ENCODE measurements around the gene SMG6. TPM values are rescaled to one million over a fixed set of nuclear protein-coding genes. Genes with fewer than 3 reads are reported as not detected.
A peak's percentile ranks its signal among the peaks of the same experiment; 100 is the strongest.

SMG6 gene
- total RNA-seq, 2 donors from 2014 or later = 12.5 to 22.1 TPM

DNA sequence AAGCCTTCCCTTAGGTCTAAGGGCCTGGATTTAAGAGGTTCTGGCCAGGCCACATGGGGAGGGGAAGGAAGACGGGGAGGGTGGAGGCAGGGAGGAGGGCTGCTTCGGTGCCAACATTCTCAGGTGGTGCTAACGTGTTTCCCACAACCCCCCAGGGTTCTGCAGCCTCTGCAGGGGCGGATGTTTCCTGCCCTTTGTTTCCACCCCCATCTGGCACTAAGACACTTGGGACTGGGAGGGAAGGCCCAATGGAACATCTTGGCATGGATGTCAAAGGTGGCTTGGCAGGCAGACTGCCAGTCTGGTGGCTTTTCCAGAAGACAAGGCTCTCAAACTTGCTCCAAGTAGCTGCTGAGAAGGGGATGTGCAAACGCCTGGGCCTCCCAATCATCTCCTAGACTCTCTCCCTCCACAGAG is 236.0 kb downstream of the SMG6 start:
- DNase-seq (no peak), ATAC-seq (no peak)
- Histone ChIP-seq H3K4me3 (no peak overlapping the region), H3K36me3 (replicated peaks in 1 of 2; ENCODE audit: insufficient read depth in 1 of 2, low read depth in 2 of 2) (peaks cover 0 to 4% of the 10 kb centered on the region in 2 donors), H3K27me3 (no peaks in the 10 kb centered on the region), H3K4me1 (peaks cover 13% of the 10 kb centered on the region), H3K9me3 (no peaks in the 10 kb centered on the region), H3K27ac (peak overlapping the region in 2 of 4 donors; percentile 40 to 47)
- 52 to 72% methylated on average over 5 of the region's 5 CpGs for WGBS, 2 donors
- TF ChIP-seq, protein P1, sequence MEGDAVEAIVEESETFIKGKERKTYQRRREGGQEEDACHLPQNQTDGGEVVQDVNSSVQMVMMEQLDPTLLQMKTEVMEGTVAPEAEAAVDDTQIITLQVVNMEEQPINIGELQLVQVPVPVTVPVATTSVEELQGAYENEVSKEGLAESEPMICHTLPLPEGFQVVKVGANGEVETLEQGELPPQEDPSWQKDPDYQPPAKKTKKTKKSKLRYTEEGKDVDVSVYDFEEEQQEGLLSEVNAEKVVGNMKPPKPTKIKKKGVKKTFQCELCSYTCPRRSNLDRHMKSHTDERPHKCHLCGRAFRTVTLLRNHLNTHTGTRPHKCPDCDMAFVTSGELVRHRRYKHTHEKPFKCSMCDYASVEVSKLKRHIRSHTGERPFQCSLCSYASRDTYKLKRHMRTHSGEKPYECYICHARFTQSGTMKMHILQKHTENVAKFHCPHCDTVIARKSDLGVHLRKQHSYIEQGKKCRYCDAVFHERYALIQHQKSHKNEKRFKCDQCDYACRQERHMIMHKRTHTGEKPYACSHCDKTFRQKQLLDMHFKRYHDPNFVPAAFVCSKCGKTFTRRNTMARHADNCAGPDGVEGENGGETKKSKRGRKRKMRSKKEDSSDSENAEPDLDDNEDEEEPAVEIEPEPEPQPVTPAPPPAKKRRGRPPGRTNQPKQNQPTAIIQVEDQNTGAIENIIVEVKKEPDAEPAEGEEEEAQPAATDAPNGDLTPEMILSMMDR (IDR thresholded peaks at IDR 0.05) = no peak
- no peak for TF ChIP-seq POLR2A (IDR thresholded peaks at IDR 0.05)
- intact Hi-C loops (cut with DNase I) = no loop called here

DNA sequence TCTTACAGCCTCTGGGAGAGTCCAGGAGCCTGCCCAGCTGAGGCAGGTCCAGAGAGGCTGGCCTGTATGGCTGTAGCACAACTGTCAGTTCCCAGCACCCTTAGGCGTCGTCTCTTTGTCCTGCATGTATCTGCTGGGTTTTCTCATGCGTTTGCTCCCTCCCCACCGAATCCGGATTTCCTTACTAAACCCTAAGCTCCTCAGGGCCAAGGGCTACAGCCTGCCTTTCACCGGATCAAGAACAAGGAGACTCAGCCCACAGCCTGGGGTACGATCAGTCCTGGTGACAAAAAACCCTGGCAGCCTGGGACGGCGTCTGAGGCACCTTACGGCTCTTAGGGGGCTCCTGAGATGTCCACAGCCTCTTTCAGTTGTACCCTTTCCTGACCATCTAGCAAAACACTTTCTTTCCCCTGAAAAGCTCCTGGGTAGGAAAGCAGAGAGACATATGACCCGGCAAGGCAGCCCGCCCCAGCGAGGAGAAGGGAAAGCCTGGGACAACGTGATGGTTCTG is 236.5 kb downstream of the SMG6 start:
- Histone ChIP-seq H3K9me3 (no peaks in the 10 kb centered on the region), H3K36me3 (replicated peaks in 1 of 2; ENCODE audit: insufficient read depth in 1 of 2, low read depth in 2 of 2) (peaks cover 0 to 4% of the 10 kb centered on the region in 2 donors), H3K27me3 (no peaks in the 10 kb centered on the region), H3K4me1 (peaks cover 13% of the 10 kb centered on the region), H3K4me3 (no peak overlapping the region), H3K27ac (peak overlapping the region in 3 of 4 donors; percentile 17 to 47 (median 30))
- 79 to 84% methylated on average over 12 to 14 of the region's 14 CpGs for WGBS, 2 donors
- TF ChIP-seq, protein P1 (IDR thresholded peaks at IDR 0.05) = no peak
- no peak for TF ChIP-seq POLR2A (IDR thresholded peaks at IDR 0.05)
- ATAC-seq = no peak
- no peak for DNase-seq
- intact Hi-C loops (cut with DNase I) = no loop called here

DNA sequence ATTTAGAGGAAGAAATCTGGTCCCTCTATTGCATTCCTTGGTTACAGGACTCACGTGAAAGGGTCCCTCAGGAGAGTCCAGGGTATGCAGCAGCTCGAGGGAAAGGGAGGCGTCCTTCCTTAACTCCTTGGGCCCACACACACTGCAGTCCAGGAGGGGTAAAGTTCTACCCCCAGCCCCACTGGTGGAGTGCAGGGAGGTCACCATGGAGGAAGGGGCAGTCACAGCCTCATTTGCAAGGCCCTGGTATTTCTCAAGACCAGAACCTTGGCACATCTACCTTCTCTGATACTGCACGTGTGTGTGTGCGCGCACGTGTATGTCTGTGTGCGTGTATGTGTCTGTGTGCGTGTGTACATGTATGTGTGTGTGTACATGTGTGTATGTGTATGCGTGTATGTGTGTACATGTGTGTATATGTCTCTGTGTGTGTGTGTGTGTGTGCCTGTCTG is 237.6 kb downstream of the SMG6 start:
- Histone ChIP-seq H3K4me3 (no peak overlapping the region), H3K4me1 (peaks cover 9% of the 10 kb centered on the region), H3K27ac (peak overlapping the region in 2 of 4 donors; percentile 10 to 47), H3K36me3 (replicated peaks in 1 of 2; ENCODE audit: insufficient read depth in 1 of 2, low read depth in 2 of 2) (peaks cover 0 to 8% of the 10 kb centered on the region in 2 donors), H3K27me3 (no peaks in the 10 kb centered on the region), H3K9me3 (no peaks in the 10 kb centered on the region)
- WGBS, 2 donors = 81 to 83% methylated on average over 8 to 10 of the region's 10 CpGs
- ATAC-seq (no peak), DNase-seq (no peak)
- TF ChIP-seq POLR2A (IDR thresholded peaks at IDR 0.05) = no peak
- intact Hi-C loops (cut with DNase I) = no loop called here

DNA sequence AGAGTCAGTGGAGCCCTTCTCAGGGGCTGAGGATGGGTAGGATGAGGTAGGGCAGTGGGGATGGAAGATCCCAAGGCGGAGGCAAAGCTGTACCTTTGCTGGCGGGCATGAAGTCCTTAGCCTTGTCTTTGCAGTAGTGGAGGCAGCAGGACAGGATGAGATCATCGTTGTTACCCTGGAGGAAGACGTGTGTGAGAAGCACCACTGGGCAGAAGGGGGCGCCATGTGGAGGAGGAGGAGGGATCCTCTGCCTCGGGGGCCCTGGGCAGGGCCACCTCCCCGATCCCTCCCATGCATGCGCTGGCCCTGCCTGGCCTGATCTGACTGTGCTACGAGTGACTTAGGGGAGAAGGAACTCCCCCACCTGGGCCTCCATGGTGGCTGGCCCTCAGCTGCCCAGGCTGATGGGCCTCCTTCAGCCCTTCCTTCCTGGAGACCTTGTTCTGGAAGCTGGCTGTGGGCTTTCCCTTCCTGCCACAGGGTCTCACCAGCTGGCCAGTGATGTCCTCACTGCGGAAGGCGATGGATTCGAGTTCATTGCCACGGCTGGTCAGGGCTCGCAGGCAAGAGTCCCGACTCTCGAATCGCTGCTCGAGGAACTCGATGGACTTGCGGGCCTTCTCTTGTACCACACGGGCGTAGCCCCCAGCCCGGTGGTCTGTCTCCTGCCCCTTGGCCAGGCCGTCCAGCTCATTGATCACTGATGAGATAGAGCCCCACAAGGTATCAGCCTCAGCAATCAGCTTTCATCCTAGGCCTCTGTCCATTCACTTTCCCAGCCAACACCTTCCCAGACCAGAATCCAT is 238.4 kb downstream of the SMG6 start:
- DNase-seq (peak in 1 of 4 donors; percentile 38), ATAC-seq (no peak)
- Histone ChIP-seq H3K4me3 (no peak overlapping the region), H3K27me3 (no peaks in the 10 kb centered on the region), H3K27ac (peak overlapping the region in 2 of 4 donors; percentile 24 to 47), H3K36me3 (replicated peaks in 1 of 2; ENCODE audit: insufficient read depth in 1 of 2, low read depth in 2 of 2) (peaks cover 0 to 8% of the 10 kb centered on the region in 2 donors), H3K9me3 (no peaks in the 10 kb centered on the region), H3K4me1 (peaks cover 3% of the 10 kb centered on the region)
- intact Hi-C loops (cut with DNase I) = no loop called here
- TF ChIP-seq, protein P1 (IDR thresholded peaks at IDR 0.05) = peak in 3 of 7 experiments; percentile 7 to 31 (median 21)
- TF ChIP-seq POLR2A (IDR thresholded peaks at IDR 0.05) = no peak
- 79 to 82% methylated on average over 11 to 24 of the region's 24 CpGs for WGBS, 2 donors

DNA sequence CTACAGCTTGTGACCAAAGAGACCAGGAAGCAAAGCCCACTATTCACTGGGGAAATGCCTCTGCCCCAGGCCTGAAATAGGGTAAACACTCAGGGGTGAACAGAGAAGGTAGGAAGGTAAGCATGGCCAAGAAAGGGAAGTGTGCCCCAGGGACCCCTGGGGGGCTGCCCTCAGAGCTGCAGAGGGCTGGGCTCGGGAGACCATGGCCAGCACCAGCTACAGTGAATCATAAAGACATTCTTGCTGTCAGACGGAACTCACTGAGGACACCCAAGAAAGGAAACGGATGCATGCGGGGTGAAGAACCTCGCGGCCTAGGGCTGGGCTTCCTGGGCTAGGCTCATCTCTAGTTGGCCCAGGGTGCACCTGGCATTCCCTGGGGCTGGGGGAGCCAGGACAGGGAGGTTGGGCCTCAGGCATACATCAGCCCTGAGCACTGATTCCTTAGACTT is 239.0 kb downstream of the SMG6 start:
- H3K27me3 ChIP-seq = no peaks in the 10 kb centered on the region
- no peaks in the 10 kb centered on the region for H3K9me3 ChIP-seq
- ATAC-seq (no peak), DNase-seq (no peak)
- peaks cover 0 to 8% of the 10 kb centered on the region in 2 donors for H3K36me3 ChIP-seq (replicated peaks in 1 of 2; ENCODE audit: insufficient read depth in 1 of 2, low read depth in 2 of 2)
- H3K4me1 ChIP-seq = no peaks in the 10 kb centered on the region
- peak overlapping the region in 2 of 4 donors; percentile 22 to 47 for H3K27ac ChIP-seq
- H3K4me3 ChIP-seq = no peak overlapping the region
- TF ChIP-seq, protein P1 (IDR thresholded peaks at IDR 0.05) = no peak
- no peak for TF ChIP-seq POLR2A (IDR thresholded peaks at IDR 0.05)
- WGBS, 2 donors = 85 to 86% methylated on average over 4 to 6 of the region's 6 CpGs
- intact Hi-C loops (cut with DNase I) = no loop called here
